NCI-H460 (cell line): Measurements from ENCODE around the gene EPB41L5. TPM values are rescaled to one million over a fixed set of nuclear protein-coding genes. Genes with fewer than 3 reads are reported as not detected.
"Not testable (repeated sequence)": the region's sequence is repeated elsewhere in the genome, so short reads cannot be mapped to it uniquely, and the experiment has no call there.

Experiments
- DNase-seq: peaks from one replicate; pipeline ENCODE4 v3.0.0-alpha.2; 2016; ENCODE audit warnings: low read depth; ENCODE audit errors: extremely low read depth
- total RNA-seq: library from RNA; depleted of rRNA; stranded (reverse); fragments of >200 nt; shearing (Covaris generic); gene quantifications from 2 replicates; pipeline ENCODE4 v1.2.3, GENCODE V29; 2014

EPB41L5 gene
- total RNA-seq, 1 experiment from 2014 or later = 21.9 TPM

DNA sequence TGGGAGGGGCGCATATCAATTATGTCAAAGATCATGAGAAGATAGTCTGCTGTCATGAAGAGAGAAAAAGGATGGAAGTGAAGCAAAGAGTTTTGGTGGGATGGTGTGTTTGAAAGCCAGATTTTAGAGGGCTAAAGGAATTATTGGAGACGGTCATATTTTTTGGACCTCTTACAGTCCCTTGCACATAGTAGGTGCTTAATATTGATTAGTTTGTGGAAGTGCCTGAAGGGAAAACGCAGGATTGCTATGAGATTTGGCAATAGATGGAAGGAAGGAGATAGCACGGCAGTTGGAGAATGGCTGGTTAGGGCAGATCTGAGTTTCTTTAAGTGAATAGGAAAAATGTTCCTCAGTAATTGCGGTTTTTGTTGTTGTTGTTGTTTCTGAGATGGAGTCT lies 15.9 kb downstream of the EPB41L5 start:
- DNase-seq = no peak

DNA sequence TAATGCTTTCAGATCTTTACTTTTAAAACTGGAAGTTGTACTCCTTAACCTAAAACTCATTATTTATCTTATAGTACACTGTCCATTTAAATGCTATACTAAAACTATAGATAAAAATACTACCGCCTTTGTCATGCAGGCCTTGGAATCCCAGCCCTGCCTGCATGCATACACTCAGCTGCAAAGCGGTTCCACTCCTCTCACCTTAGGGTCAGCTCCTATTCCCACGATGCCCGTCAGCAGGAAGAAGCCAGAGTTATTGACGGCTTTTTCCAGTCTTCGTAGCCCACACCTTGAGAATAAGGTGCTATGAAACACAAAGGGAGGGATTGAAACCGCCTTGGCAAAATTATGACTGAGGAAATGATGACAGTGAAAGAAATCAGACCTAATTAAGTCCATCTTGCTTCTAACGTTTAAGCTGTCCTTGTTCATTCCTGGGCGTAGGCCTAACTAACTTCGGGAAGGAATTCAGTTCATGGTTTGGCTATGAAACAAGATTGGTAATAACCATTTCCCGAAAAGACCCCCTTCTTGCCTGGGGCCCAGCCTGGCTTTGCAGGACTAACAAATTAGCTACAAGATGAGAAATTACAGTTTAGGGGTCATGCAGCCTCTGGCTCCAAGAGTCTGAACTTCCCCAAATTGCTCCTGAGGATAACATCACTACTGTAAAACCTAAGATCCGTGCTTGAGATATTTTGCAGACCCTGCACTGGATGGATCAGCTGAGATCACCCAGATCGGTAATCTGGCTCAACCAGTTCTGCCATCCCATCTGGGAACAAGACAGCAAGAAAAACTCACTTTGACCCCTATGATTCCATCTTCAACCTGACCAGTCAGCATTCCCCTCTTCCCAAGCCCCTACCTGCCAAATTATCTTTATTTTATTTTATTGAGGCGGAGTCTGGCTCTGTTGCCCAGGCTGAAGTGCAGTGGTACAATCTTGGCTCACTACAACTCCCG lies 17.1 kb downstream of the EPB41L5 start:
- DNase-seq = no peak

DNA sequence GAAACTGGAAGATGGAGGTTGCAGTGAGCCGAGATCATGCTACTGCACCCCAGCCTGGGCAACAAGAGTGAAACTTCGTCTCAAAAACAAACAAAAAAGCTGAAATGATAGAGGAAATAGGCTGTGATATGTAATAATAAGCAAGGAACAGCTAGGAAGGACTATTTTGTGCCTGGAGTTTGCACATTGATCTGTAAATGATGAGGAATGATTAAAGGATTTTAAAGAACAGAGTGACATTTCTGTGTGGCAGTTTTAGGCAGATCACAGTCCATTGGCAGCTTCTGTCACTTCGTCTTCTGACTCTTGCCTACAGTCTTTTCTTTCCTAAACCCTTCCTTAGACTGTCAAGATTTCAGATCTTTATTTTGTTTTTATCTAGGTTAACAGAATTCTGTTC lies 19.4 kb downstream of the EPB41L5 start:
- DNase-seq = no peak

DNA sequence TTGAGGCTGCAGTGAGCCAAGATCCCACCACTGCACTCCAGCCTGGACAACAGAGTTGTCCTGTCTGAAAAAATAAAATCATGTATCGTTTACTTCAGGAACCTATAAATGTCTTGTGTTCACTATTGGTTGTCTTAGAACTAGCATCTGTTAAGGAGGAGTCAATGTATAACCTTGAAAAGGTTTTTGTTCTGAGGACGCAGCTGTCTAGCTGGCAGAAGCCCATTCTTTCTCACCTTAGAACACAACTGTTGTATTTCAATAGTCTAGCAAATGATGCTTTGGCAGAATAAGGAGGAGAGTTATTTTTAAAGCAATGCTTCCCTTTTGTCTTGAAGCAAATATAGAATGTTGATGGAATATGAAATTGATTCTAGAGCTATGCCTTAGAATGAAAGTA lies 21.1 kb downstream of the EPB41L5 start:
- DNase-seq = no peak

DNA sequence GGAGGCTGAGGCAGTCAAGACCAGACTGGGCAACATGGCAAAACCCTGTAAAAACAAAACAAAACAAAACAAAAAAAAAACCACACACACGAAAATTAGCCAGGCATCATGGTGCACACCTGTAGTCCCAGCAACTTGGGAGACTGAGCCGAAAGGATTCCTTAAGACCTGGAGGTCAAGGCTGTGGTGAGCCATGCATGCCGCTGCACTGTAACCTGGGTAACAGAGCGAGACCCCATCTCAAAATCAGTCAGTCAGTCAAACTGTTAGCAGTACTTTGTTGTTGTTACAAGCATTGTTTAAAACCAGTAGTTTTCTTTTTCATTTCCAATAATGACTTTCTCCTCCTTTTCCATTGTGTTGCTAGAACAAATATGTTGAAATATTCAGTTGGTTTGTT lies 21.7 kb downstream of the EPB41L5 start:
- DNase-seq = no peak

DNA sequence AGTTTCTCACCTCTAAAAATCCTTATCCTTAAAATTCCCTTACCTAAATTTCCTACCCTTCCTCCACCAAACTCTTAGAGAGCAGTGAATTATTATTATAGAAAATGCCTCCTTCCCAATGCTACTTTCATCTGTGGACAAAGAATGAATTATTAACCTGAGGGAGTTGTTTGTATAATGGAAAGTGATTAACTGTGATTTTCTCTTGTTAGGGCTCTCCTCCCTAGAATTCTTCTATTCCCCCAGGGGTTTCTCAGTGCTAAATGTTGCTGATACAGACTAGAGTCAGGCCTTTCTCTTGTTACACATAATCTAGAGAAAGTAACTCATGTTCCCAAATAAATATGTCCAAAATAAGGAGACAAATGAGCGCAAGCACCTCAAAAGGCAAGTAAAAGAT lies 23.3 kb downstream of the EPB41L5 start:
- DNase-seq = no peak

DNA sequence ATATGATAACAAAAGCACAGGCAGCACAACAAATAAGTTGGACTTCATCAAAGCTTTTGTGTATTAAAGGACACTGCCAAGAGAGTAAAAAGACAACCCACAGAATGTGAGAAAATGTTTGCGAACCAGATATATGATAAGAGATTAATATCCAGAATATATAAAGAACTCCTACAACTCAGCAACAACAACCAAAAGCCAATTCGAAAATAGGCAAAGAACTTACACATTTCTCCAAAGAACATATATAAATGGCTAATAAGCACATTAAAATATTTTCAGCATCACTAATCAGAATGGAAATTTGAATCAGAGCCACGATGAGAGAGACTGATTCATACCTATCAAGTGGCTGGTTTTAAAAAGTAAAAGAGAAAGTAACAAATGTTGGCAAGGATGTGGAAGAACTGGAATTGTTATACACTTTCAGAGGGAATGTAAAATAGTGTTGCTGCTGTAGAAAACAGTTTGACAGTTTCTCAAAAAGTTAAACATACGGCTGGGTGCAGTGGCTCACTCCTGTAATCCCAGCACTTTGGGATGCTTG lies 25.2 kb downstream of the EPB41L5 start:
- no peak for DNase-seq

DNA sequence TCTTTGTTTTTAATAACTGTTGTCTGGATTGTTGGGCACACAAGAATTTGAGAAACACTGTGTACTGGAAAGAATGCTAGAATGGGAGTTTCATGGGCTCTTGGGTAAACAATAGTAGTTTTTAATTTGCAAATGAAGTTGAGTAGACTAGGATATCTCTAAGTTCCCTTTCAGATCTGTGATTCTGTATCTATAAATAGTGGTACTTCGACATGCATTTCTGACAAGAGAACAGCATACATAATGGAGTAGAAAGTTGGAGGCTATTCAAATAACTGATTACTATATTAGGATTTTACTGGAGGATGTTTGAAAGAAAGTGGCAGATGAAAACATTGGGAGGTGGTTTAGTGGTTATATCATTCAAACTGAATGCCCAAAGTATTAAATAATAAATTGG lies 29.5 kb downstream of the EPB41L5 start:
- DNase-seq = no peak

DNA sequence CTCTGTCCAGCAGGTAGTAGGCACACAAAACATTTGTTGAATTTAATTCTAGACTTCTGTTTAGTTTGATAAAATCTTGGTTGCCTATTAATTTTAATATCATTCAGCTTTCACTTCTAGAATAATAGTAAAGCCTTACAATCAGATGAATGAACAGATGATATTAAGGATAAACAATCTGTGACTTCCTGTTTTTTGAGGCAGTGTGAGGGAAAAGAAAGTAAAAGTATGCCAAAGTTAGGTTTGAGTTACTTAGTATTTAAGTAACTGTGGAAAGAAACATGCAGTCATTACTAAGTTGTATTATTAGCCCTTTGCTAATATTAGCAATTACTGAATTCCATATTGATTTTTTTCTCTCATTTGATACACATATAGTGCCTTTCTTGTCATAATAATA lies 31.5 kb downstream of the EPB41L5 start:
- no peak for DNase-seq

DNA sequence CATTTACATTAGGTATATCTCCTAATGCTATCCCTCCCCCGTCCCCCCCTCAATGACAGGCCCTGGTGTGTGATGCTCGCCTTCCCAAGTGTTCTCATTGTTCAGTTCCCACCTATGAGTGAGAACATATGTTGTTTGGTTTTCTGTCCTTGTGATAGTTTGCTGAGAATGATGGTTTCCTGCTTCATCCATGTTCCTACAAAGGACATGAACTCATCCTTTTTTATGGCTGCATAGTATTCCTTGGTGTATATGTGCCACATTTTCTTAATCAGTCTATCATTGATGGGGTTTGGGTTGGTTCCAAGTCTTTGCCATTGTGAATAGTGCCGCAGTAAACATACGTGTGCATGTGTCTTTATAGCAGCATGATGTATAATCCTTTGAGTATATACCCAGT lies 32.9 kb downstream of the EPB41L5 start:
- not testable (repeated sequence) for DNase-seq

DNA sequence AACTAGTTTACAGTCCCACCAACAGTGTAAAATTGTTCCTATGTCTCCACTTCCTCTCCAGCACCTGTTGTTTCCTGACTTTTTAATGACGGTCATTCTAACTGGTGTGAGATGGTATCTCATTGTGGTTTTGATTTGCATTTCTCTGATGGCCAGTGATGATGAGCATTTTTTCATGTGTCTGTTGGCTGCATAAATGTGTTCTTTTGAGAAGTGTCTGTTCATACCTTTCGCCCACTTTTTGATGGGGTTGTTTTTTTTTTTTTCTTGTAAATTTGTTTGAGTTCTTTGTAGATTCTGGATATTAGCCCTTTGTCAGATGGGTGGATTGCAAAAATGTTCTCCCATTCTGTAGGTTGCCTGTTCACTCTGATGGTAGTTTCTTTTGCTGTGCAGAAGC lies 33.4 kb downstream of the EPB41L5 start:
- not testable (repeated sequence) for DNase-seq

DNA sequence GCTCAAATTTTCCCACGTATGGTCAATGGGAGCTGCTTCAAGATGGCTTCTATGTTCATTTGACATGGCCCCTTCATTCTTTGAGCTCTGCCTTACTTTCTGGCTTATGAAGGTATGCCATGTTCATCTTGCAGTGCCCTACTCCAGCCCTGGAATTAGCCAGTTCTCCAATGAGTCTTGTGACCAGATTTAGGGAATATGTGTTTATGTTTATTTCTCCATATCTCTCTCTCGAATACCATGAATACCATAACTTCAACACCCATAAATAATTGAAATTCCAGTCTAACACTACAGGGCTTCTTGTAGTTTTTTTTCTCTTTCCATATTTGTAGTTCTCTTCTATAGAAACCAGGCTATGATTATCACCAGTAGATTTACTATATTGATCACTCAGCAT lies 39.7 kb downstream of the EPB41L5 start:
- no peak for DNase-seq

DNA sequence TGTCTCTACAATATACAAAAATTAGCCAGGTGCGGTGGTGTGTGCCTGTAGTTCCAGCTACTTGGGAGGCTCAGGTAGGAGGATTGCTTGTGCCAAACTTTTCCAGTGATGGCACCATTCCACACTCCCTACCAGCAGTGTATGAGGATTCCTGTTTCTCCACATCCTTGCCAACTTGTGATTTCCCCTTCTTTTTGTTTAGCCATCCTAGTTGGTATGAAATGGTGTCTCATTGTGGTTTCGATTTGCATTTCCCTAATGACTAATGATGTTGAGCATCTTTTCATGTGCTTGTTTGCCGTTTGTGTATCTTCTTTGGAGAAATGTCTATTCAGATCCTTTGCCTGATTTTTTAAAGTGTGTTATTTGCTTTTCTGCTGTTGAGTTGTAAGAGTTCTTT lies 41.0 kb downstream of the EPB41L5 start:
- DNase-seq = no peak

DNA sequence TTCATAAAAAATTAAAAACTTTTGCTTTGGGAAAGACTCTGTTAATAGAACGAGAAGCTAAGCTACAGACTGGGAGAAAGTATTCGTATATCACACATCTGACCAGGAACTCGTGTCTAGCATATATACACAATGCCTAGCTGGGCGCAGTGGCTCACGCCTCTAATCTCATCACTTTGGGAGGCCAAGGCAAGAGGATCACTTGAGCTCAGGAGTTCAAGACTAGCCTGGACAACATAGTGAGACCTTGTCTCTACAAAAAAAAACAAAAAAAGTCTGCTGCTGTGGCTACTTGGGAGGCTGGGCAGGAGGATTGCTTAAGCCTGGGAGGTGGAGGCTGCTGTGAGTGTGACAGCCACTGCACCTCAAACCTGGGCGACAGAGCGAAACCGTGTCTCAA lies 46.6 kb downstream of the EPB41L5 start:
- DNase-seq = no peak

DNA sequence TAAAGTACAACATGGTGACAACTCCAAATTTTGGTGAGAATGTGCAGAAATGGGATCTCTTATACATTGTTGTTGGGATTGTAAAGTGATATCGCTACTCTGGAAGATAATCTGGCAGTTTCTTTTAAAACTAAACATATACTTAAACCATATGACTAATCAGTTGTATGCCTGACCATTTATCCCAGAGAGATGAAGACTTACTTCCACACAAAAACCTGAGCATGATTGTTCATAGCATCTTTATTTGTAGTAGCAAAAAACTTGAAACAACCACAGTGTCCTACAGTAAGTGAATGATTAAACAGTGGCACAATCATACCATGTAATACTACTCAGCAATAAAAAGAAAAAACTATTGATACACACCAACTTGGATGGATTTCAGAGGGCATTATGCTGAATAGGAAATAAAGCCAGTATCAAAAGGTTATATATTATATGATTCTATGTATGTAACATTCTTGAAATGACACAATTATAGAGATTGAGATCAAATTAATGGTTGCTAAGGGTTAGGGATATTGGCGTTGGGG lies 47.3 kb downstream of the EPB41L5 start:
- DNase-seq = no peak

DNA sequence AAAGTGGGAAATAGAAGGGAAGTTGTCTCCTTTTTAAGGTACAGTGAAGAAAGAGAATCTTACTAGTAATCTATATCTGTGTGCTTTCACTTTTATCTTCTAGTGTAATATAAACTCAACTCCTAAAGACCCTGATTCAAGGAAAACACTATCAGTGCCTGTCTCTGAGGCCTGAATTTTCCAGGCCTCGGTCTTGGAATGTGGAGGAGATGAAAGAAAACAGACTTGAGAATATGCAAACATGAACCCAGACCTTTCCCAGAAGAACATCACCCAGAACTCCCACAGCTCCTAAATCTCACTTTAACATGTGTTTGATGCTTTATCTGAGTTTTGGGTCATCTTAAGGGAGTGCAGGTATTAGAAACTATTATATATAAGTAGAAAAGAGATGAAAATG lies 51.8 kb downstream of the EPB41L5 start:
- no peak for DNase-seq

DNA sequence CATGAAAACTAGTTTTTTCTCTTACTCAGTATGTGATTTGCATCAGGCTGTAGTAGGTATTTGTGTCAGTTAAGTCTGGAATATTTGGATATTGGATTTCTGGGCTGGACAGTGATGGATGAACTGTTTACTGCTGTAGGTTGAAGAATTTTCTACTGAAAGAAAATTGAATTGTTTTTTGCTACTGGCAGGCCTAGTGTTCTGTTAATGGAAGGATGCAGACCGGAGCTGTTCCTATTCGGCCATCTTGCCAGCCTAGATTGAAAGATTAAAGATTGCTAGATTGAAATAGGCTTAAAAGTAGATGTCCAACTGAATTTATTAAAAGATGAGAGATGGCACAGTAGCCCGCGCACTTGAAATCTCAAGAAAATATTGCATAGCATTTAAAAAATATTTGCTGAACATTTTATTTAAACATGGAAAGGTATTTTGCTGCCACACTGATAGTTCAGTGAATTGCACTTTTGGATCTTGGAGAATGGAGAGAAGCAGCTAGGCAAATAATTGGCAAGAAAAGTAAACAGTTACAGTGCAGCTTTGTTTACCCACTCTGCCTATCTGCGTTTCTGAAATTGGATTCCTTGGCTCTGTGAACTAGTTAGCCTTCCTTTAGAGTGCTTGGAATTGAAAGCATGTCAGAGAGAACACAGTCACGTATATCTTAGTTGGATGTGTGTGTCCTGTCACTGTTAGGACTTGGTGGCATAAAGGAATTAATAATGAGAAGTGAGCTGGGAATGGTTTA lies 54.1 kb downstream of the EPB41L5 start:
- DNase-seq = peak; percentile 46

DNA sequence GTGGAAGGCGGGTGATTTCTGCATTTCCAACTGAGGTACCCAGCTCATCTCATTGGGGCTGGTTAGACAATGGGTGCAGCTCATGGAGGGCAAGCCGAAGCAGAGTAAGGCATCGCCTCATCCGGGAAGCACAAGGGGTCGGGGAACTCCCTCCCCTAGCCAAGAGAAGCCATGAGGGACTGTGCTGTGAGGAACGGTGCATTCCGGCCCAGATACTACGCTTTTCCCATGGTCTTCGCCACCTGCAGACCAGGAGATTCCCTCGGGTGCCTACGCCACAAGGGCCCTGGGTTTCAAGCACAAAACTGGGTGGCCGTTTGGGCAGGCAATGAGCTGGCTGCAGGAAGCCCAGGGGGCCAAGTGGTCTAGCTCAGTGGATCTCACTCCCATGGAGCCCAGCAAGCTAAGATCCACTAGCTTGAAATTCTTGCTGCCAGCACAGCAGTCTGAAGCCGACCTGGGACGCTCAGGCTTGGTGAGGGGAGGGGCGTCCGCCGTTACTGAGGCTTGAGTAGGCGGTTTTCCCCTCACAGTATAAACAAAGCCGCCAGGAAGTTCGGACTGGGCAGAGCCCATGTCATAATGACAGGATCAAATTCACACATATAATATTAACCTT lies 55.3 kb downstream of the EPB41L5 start:
- DNase-seq = not testable (repeated sequence)

DNA sequence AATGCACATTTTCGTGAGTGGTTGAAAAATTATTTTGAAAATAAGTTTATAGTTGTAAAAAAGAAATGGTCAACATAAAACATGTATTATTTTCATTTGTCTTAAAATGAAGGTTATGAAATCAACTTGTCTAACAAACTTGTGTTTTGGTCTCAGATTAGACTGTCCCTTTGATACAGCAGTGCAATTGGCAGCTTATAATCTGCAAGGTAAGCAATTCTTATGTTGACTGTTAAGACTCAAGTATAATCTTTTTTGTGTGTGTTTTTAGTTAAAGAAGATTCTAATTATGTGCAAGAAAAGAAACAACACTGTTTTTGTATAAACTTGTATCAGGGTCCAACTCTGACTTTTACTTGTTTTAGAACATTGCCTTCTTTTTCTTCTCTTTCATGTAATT lies 62.7 kb downstream of the EPB41L5 start:
- no peak for DNase-seq

DNA sequence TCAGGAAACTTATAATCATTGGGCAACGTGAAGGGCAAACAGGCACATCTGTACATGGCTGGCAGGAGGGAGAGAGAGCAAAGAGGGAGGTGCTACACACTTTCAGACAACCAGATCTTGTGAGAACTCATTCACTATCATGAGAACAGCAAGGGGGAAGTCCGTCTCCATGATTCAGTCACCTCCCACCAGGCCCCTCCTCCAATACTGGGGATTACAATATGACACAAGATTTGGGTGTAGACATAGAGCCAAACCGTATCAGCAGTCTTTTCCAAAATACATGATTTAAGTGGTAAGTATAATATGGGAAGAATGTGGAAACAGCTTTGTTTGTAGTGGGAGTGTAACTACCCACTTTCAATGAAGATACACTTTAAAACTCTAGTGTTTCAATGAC lies 65.0 kb downstream of the EPB41L5 start:
- no peak for DNase-seq

DNA sequence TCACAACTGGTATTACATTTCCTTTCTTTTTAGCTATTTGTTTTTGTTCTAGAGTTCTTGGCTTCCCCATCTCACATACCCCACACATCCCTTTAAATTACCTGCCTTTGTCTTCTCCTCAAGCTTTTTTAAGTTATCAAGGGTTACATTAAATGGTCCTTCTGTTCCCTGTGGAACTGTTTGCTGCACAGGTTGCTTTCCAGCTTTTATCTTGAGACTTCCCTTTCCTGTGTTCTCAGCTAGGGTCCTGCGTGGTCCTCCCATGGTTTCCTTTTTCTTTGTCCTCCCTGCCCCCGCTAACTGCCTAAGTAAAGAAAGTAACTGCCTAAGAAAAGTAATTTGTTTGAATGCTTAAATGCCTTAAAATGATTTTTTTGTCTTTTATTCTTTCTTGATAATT lies 66.8 kb downstream of the EPB41L5 start:
- DNase-seq = no peak
